ENCODE data around the gene PSTK. TPM values are rescaled to one million over a fixed set of nuclear protein-coding genes. Genes with fewer than 3 reads are reported as not detected.

PSTK gene
- total and polyA plus RNA-seq, 10 of the 15 experiments (the other 5 are each of a cell fraction or from before 2014, with no cell fraction given) = 1.8 to 7.1 (median 3.4) TPM

DNA sequence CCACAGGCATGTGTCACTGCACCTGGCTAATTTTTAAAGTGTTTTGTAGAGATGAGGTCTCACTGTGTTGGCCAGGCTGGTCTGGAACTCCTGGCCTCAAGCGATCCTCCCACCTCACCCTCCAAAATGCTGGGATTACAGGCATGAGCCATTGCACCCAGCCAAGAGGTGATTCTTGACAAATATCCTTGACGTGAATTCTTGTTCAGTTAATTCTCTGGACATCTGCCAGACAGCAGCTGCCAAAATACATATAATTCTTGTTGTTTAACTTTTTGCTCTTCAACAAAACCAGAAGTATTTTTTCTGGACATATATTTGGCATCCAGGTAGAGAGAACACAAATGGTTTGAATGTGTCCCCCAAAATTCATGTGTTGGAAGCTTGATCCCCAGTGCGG is 31.8 kb downstream of the PSTK start:
- Histone ChIP-seq H4K20me1 (ENCODE audit: control insufficient read depth, insufficient read depth) (no peaks in the 10 kb centered on the region), H3K79me2 (ENCODE audit: control insufficient read depth, insufficient read depth, low read length) (peaks cover 20% of the 10 kb centered on the region), H3K4me3 (no peak overlapping the region), H3K9me3 (replicated peaks; ENCODE audit: control insufficient read depth, insufficient read depth, low read length) (no peaks in the 10 kb centered on the region; the same call in 2 of the 3 replicates), H3K4me2 (ENCODE audit: control insufficient read depth, insufficient read depth) (no peak overlapping the region), H3K36me3 (ENCODE audit: control insufficient read depth in 2 of 2, insufficient read depth in 2 of 2, low read length in 1 of 2) (no peaks in the 10 kb centered on the region), H2AFZ (ENCODE audit: control insufficient read depth, low read depth, low read length) (no peak overlapping the region), H3K4me1 (ENCODE audit: control insufficient read depth, insufficient read depth, low read length) (no peaks in the 10 kb centered on the region), H3K27me3 (replicated peaks in 1 of 2; ENCODE audit: control insufficient read depth in 2 of 2, insufficient read depth in 2 of 2, low read length in 1 of 2) (no peaks in the 10 kb centered on the region), H3K9ac (ENCODE audit: control insufficient read depth, insufficient read depth, low read length) (no peak overlapping the region), H3K27ac (ENCODE audit: control insufficient read depth, insufficient read depth) (no peak overlapping the region)
- in situ Hi-C loops (cut with MboI) (no loop called here), intact Hi-C loops (cut with micrococcal nuclease; ENCODE audit: unreplicated experiment) (no loop called here)
- WGBS (ENCODE audit: insufficient coverage, insufficient replicate concordance, low lambda C conversion rate, missing lambda C conversion rate) = 96% methylated on average over 3 of the region's 3 CpGs
- CTCF ChIA-PET = interaction anchor here (0.9 to 1.8 kb wide), 2 partner anchors 10 to 13 kb away, joined by 3 to 10 read pairs; no protein-coding TSS in a partner anchor
- ATAC-seq = no peak
- FAIRE-seq = no peak
- no peak for DNase-seq (ENCODE audit: low read depth, low spot score)
- SMC1A ChIA-PET (ENCODE audit: uncharacterized antibody, unreplicated experiment) = interaction anchor here (1.3 to 1.9 kb wide), 2 partner anchors 10 to 28 kb away, joined by 5 to 7 read pairs; no protein-coding TSS in a partner anchor
- TF ChIP-seq SRF (IDR thresholded peaks at IDR 0.05; ENCODE audit: low read depth in 2 of 2, low read length in 2 of 2) = no peak
- no peak for TF ChIP-seq EZH2 (IDR thresholded peaks at IDR 0.05; ENCODE audit: borderline replicate concordance, control insufficient read depth, low read depth, low read length)
- no peak for TF ChIP-seq NR2F1 (conservative IDR thresholded peaks at IDR 0.05)
- TF ChIP-seq, protein P1, sequence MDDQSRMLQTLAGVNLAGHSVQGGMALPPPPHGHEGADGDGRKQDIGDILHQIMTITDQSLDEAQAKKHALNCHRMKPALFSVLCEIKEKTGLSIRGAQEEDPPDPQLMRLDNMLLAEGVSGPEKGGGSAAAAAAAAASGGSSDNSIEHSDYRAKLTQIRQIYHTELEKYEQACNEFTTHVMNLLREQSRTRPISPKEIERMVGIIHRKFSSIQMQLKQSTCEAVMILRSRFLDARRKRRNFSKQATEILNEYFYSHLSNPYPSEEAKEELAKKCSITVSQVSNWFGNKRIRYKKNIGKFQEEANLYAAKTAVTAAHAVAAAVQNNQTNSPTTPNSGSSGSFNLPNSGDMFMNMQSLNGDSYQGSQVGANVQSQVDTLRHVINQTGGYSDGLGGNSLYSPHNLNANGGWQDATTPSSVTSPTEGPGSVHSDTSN (IDR thresholded peaks at IDR 0.05; ENCODE audit: insufficient replicate concordance, low read depth, low read length) = no peak
- no peak for TF ChIP-seq ZZZ3 (IDR thresholded peaks at IDR 0.05; ENCODE audit: control insufficient read depth, insufficient read length, low read depth)
- TF ChIP-seq, protein P2, sequence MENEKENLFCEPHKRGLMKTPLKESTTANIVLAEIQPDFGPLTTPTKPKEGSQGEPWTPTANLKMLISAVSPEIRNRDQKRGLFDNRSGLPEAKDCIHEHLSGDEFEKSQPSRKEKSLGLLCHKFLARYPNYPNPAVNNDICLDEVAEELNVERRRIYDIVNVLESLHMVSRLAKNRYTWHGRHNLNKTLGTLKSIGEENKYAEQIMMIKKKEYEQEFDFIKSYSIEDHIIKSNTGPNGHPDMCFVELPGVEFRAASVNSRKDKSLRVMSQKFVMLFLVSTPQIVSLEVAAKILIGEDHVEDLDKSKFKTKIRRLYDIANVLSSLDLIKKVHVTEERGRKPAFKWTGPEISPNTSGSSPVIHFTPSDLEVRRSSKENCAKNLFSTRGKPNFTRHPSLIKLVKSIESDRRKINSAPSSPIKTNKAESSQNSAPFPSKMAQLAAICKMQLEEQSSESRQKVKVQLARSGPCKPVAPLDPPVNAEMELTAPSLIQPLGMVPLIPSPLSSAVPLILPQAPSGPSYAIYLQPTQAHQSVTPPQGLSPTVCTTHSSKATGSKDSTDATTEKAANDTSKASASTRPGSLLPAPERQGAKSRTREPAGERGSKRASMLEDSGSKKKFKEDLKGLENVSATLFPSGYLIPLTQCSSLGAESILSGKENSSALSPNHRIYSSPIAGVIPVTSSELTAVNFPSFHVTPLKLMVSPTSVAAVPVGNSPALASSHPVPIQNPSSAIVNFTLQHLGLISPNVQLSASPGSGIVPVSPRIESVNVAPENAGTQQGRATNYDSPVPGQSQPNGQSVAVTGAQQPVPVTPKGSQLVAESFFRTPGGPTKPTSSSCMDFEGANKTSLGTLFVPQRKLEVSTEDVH (IDR thresholded peaks at IDR 0.05; ENCODE audit: low read depth, partially characterized antibody) = no peak
- no peak for TF ChIP-seq GABPA (IDR thresholded peaks at IDR 0.05; ENCODE audit: low read depth)
- TF ChIP-seq, protein P3, sequence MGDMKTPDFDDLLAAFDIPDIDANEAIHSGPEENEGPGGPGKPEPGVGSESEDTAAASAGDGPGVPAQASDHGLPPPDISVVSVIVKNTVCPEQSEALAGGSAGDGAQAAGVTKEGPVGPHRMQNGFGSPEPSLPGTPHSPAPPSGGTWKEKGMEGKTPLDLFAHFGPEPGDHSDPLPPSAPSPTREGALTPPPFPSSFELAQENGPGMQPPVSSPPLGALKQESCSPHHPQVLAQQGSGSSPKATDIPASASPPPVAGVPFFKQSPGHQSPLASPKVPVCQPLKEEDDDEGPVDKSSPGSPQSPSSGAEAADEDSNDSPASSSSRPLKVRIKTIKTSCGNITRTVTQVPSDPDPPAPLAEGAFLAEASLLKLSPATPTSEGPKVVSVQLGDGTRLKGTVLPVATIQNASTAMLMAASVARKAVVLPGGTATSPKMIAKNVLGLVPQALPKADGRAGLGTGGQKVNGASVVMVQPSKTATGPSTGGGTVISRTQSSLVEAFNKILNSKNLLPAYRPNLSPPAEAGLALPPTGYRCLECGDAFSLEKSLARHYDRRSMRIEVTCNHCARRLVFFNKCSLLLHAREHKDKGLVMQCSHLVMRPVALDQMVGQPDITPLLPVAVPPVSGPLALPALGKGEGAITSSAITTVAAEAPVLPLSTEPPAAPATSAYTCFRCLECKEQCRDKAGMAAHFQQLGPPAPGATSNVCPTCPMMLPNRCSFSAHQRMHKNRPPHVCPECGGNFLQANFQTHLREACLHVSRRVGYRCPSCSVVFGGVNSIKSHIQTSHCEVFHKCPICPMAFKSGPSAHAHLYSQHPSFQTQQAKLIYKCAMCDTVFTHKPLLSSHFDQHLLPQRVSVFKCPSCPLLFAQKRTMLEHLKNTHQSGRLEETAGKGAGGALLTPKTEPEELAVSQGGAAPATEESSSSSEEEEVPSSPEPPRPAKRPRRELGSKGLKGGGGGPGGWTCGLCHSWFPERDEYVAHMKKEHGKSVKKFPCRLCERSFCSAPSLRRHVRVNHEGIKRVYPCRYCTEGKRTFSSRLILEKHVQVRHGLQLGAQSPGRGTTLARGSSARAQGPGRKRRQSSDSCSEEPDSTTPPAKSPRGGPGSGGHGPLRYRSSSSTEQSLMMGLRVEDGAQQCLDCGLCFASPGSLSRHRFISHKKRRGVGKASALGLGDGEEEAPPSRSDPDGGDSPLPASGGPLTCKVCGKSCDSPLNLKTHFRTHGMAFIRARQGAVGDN (IDR thresholded peaks at IDR 0.05) = no peak
- TF ChIP-seq NRF1 (conservative IDR thresholded peaks at IDR 0.05; ENCODE audit: low read depth, low read length) = no peak
- no peak for TF ChIP-seq MEF2B (IDR thresholded peaks at IDR 0.05; ENCODE audit: partially characterized antibody, poor library complexity, severe bottlenecking)
- no peak for TF ChIP-seq SREBF2 (IDR thresholded peaks at IDR 0.05; ENCODE audit: low read length)
- TF ChIP-seq, protein P4, sequence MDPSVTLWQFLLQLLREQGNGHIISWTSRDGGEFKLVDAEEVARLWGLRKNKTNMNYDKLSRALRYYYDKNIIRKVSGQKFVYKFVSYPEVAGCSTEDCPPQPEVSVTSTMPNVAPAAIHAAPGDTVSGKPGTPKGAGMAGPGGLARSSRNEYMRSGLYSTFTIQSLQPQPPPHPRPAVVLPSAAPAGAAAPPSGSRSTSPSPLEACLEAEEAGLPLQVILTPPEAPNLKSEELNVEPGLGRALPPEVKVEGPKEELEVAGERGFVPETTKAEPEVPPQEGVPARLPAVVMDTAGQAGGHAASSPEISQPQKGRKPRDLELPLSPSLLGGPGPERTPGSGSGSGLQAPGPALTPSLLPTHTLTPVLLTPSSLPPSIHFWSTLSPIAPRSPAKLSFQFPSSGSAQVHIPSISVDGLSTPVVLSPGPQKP (IDR thresholded peaks at IDR 0.05; ENCODE audit: low read depth, low read length) = no peak
- no TSS peak for BruUV-seq (replicated peaks)
- RAD21 ChIA-PET (ENCODE audit: unreplicated experiment) = interaction anchor here (1.3 kb wide), 1 partner anchor 14 kb away, joined by 3 read pairs; no protein-coding TSS in a partner anchor
- POLR2A ChIA-PET = interaction anchor here (0.8 to 0.9 kb wide), 2 partner anchors 9 to 31 kb away, joined by 3 read pairs; no protein-coding TSS in a partner anchor

All from GM12878 (cell line).